PC-9 (cell line): Measurements from ENCODE around the gene ZNF273. TPM values are rescaled to one million over a fixed set of nuclear protein-coding genes. Genes with fewer than 3 reads are reported as not detected.

Experiments
- BruUV-seq: library from RNA; stranded (reverse); fragments of 400-500 nt; replicated peaks from 2 replicates; lab custom pipeline; 2021; lab: Mats Ljungman, UMichigan
- CTCF ChIA-PET: fragments of 300-600 bp; sonication (Branson Sonifier 250); formaldehyde crosslinking; loops from one replicate; lab custom pipeline; 2022; ENCODE audit warnings: antibody characterized with exemption; lab: Charles Lee
- POLR2A ChIA-PET: fragments of 300-600 bp; sonication (Branson Sonifier 250); formaldehyde crosslinking; loops from one replicate; lab custom pipeline; 2022; ENCODE audit warnings: antibody characterized with exemption; ENCODE audit not compliant: unreplicated experiment; lab: Charles Lee
- DNase-seq, 2 experiments: peaks; one replicate each; pipeline versions ENCODE4 v3.0.0 to v3.0.0-alpha.2; 2015 to 2022; ENCODE audit warnings: mixed read lengths in 1 of 2
- H2AFZ ChIP-seq: fragments of 200-600 bp; sonication (generic); 2 replicates; pipeline ENCODE4 v1.8.1; 2017; ENCODE audit warnings: antibody characterized with exemption
- H3F3A ChIP-seq: fragments of 200-600 bp; sonication (generic); 2 replicates; pipeline ENCODE4 v1.8.1; 2017; ENCODE audit warnings: antibody characterized with exemption, mild to moderate bottlenecking, low read depth; ENCODE audit not compliant: insufficient read depth
- H3K27ac ChIP-seq: fragments of 200-600 bp; sonication (generic); 2 replicates; pipeline ENCODE4 v1.6.1; 2016; ENCODE audit warnings: mixed run types
- H3K27me3 ChIP-seq: fragments of 200-600 bp; sonication (generic); 2 replicates; pipeline ENCODE4 v1.6.1; 2016; ENCODE audit warnings: low read depth, mixed run types; ENCODE audit not compliant: insufficient read depth
- H3K36me3 ChIP-seq: fragments of 200-600 bp; sonication (generic); 2 replicates; pipeline ENCODE4 v1.6.1; 2016; ENCODE audit warnings: low read depth, mixed run types
- H3K4me1 ChIP-seq: fragments of 200-600 bp; sonication (generic); replicated peaks from 2 replicates; pipeline ENCODE4 v1.6.1; 2016; ENCODE audit warnings: mixed run types; ENCODE audit not compliant: insufficient read depth
- H3K4me2 ChIP-seq: fragments of 200-600 bp; sonication (generic); 2 replicates; pipeline ENCODE4 v1.6.1; 2017; ENCODE audit warnings: mixed run types
- H3K4me3 ChIP-seq: fragments of 200-600 bp; sonication (generic); 2 replicates; pipeline ENCODE4 v1.6.1; 2016; ENCODE audit warnings: mixed run types
- H3K79me2 ChIP-seq: fragments of 200-600 bp; sonication (generic); 2 replicates; pipeline ENCODE4 v1.6.1; 2017; ENCODE audit warnings: low read depth, mixed run types
- H3K9me2 ChIP-seq: fragments of 200-600 bp; sonication (generic); 2 replicates; pipeline ENCODE4 v1.8.1; 2017; ENCODE audit warnings: mild to moderate bottlenecking; ENCODE audit not compliant: insufficient read depth
- H3K9me3 ChIP-seq: fragments of 200-600 bp; sonication (generic); 2 replicates; pipeline ENCODE4 v1.8.1; 2016; ENCODE audit warnings: low read depth; ENCODE audit not compliant: insufficient read depth
- H4K20me1 ChIP-seq: fragments of 200-600 bp; sonication (generic); 2 replicates; pipeline ENCODE4 v1.8.1; 2017; ENCODE audit not compliant: insufficient read depth
- EZH2 ChIP-seq: fragments of 200-600 bp; sonication (generic); IDR thresholded peaks from 2 replicates; pipeline ENCODE4 v1.8.0; 2017; ENCODE audit warnings: antibody characterized with exemption, low read depth
- intact Hi-C: fragments of 100-400 bp; cut with micrococcal nuclease; formaldehyde crosslinking; loops from one replicate; pipeline ENCODE4 v1.10.0; 2022; ENCODE audit not compliant: unreplicated experiment
- total RNA-seq: library from RNA; stranded (reverse); gene quantifications from 2 replicates; pipeline ENCODE4 v1.2.3, GENCODE V29; 2021
- TF ChIP-seq, protein P1 (sequence below): fragments of 200-600 bp; sonication (generic); conservative IDR thresholded peaks from 2 replicates; pipeline ENCODE4 v1.6.1; 2017; ENCODE audit warnings: mixed run types, antibody characterized with exemption, mild to moderate bottlenecking, moderate library complexity

ZNF273 gene
- total RNA-seq, 1 experiment from 2014 or later, result 4.6 TPM

GRCh38 chr7:64875658-64876406 lies 27.2 kb upstream of the ZNF273 start:
- Histone ChIP-seq H3K9me3 (no peaks in the 10 kb centered on the region), H3K36me3 (no peaks in the 10 kb centered on the region), H4K20me1 (no peaks in the 10 kb centered on the region), H3K27ac (no peak overlapping the region), H3K4me3 (no peak overlapping the region), H3K4me2 (no peak overlapping the region), H3F3A (no peaks in the 10 kb centered on the region), H3K79me2 (no peaks in the 10 kb centered on the region), H2AFZ (no peak overlapping the region), H3K4me1 (no peaks in the 10 kb centered on the region), H3K27me3 (peaks cover 75% of the 10 kb centered on the region), H3K9me2 (no peaks in the 10 kb centered on the region)
- TF ChIP-seq EZH2, result no peak
- CTCF ChIA-PET, result no interaction called here
- BruUV-seq, result no TSS peak
- DNase-seq, result no peak
- POLR2A ChIA-PET, result interaction anchor here (0.5 kb wide), 1 partner anchor 77 kb away, joined by 3 read pairs; no protein-coding TSS in a partner anchor
- intact Hi-C loops, result no loop called here

DNA sequence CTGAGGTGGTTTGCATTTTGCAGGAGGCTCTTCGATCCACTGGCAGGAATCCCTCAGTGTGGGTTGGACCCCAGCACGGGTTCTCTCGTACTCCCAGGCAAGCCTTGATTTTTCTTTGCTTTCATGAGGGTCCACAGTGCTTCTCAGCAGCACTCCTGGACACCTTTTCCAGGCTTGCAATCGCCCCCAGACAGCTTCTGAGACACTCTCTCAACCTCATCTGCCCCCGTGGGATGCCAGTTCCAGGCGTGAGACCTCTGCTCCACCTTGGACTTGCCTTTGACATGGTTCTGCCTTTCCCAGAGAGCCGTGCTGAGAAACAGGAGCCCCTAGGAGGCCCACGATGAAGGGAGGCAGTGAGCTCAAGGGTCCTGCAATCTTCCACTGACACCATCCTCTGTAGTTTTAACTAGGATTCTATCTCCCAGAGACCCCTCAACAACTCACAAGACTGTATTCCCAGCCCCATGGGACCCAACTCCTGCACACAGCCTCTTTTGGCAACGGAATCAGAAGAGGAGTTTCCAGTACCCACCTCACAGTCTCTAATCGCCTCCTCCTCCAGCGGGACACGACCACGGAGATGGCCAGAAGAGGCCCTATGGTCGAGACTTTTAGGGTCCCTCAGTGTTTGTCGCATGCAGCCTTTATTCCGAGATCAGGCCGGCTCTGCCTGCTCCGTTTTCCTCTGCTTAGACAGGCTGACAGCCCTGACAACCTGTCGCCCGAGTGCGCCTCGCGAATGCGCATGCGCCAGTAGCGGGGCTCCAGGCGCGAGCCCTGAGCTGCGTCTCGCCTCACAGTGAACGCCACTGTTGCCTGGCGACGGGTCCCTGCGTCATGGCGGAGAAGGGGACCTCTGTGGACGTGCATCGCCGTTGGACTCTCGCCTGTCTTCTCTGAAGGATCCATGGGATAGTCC lies 26.0 kb upstream of the ZNF273 start:
- intact Hi-C loops, result no loop called here
- H3K4me2 ChIP-seq, result no peak overlapping the region
- H3F3A ChIP-seq, result no peaks in the 10 kb centered on the region
- H3K9me2 ChIP-seq, result no peaks in the 10 kb centered on the region
- ChIA-PET POLR2A (no interaction called here), CTCF (no interaction called here)
- H2AFZ ChIP-seq, result no peak overlapping the region
- no peaks in the 10 kb centered on the region for H4K20me1 ChIP-seq
- H3K4me1 ChIP-seq, result no peaks in the 10 kb centered on the region
- H3K4me3 ChIP-seq, result no peak overlapping the region
- H3K36me3 ChIP-seq, result no peaks in the 10 kb centered on the region
- TF ChIP-seq, protein P1, sequence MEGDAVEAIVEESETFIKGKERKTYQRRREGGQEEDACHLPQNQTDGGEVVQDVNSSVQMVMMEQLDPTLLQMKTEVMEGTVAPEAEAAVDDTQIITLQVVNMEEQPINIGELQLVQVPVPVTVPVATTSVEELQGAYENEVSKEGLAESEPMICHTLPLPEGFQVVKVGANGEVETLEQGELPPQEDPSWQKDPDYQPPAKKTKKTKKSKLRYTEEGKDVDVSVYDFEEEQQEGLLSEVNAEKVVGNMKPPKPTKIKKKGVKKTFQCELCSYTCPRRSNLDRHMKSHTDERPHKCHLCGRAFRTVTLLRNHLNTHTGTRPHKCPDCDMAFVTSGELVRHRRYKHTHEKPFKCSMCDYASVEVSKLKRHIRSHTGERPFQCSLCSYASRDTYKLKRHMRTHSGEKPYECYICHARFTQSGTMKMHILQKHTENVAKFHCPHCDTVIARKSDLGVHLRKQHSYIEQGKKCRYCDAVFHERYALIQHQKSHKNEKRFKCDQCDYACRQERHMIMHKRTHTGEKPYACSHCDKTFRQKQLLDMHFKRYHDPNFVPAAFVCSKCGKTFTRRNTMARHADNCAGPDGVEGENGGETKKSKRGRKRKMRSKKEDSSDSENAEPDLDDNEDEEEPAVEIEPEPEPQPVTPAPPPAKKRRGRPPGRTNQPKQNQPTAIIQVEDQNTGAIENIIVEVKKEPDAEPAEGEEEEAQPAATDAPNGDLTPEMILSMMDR, result no peak
- TF ChIP-seq EZH2, result no peak
- DNase-seq, result no peak
- no peaks in the 10 kb centered on the region for H3K79me2 ChIP-seq
- no peaks in the 10 kb centered on the region for H3K9me3 ChIP-seq
- BruUV-seq, result no TSS peak
- no peak overlapping the region for H3K27ac ChIP-seq
- H3K27me3 ChIP-seq, result peaks cover 71% of the 10 kb centered on the region

- CTCF ChIA-PET, result no interaction called here
Observed at GRCh38 chr7:64877714-64878610, 25.1 kb upstream of the ZNF273 start.

More at GRCh38 chr7:64877714-64878610, 25.1 kb upstream of the ZNF273 start:
- Histone ChIP-seq H3K4me2 (no peak overlapping the region), H3K9me3 (no peaks in the 10 kb centered on the region), H3K9me2 (no peaks in the 10 kb centered on the region), H3K27ac (no peak overlapping the region), H4K20me1 (no peaks in the 10 kb centered on the region), H3K36me3 (no peaks in the 10 kb centered on the region), H3F3A (no peaks in the 10 kb centered on the region), H3K4me3 (no peak overlapping the region), H2AFZ (no peak overlapping the region), H3K27me3 (peaks cover 71% of the 10 kb centered on the region), H3K79me2 (no peaks in the 10 kb centered on the region), H3K4me1 (no peaks in the 10 kb centered on the region)
- POLR2A ChIA-PET, result no interaction called here
- intact Hi-C loops, result no loop called here
- no peak for DNase-seq
- no TSS peak for BruUV-seq
- TF ChIP-seq, protein P1, result no peak
- no peak for TF ChIP-seq EZH2
